Amygdala (tissue), 56 donors: ENCODE data around the gene LCE2C.
"Not testable (repeated sequence)": the region's sequence is repeated elsewhere in the genome, so short reads cannot be mapped to it uniquely, and the experiment has no call there.

Experiments used
- DNase-seq, 56 donors: peaks; one replicate each; lab custom pipeline; 2025; lab: John Stamatoyannopoulos, UW

The LCE2C gene, protein sequence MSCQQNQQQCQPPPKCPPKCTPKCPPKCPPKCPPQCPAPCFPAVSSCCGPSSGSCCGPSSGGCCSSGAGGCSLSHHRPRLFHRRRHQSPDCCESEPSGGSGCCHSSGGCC

DNA sequence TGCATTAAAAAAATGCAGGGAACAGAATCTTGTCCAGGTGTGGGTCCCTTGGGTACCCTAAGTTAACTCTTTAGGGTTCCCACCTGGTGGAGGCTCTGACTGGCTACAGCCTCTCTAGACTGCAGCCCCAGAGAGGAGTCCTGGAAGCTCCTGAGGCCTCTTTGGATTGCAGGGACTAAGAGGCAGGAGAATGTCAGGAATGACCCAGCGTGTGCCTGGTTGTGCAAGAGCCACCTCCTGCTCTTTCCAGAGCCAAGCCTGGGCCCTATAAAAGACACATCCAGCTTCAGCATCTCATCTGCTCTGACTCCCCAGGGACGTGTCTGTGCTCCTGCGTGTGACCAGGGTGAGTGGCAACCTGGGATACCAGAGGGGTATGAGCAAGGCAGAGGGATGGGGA is at the start of gene LCE2C:
LCE2C (plus strand) TSS at position 297 of the 400 bp plus-strand sequence. CDS start 737 bp downstream, outside the sequence.
- not testable (repeated sequence) for DNase-seq

DNA sequence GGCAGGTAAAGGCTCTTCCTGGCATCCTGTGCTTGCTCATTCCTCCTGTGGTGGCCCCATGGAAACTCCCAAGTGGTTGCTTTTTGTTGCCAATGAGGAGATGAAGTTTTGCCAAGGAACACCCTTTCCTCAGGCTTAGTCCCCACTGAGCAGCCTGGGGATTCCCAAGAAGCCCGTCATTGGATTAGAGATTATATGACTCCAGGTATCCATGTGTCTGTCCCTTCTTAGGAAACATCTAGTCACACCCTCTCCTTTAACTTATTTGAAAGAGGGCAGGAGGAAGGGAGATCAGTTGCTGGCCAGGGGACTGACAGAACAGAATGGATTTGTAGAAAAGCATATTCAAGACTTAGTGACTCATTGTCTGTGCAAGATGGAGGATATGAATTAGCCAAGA is 48.3 kb upstream of the LCE2C start:
- DNase-seq, result no peak

DNA sequence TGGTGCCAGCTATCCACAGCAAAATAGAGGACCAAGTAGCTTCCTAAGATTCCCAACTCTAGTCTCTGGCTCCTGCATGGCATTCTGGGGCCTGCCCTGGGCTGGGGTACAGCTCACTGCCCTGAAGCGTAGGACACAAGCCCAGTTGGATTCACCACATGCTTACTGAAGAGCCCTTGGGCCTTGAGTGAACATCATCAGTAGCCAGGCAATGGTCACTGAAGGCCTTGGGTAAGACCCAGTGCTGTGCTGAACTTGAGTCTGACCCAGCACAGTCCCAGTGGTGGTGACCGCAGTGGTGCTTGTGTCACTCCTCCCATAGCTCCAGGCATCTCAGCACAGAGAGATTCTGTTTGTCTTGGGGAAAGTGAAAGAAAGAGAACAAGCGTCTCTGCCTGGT is 44.5 kb upstream of the LCE2C start:
- no peak for DNase-seq

DNA sequence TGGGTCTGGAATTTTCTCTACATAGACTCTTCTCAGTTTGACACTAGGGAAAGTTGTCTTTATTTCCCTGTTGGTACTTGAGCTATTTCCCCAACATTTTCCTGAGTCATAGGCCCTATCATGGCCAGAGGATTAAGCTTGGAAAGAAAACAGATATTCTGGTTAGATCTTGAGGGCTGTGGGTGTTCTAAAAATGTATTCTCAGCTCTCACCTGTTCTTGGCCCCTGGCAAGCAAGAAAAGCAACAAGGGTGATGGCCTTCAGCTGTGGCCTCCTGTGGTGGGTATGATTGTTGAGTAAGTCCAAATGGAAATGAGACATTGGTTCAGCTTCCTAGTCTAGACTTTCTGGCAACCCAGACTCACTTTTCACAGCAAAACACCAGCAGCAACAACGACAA is 34.7 kb upstream of the LCE2C start:
- DNase-seq, result no peak

DNA sequence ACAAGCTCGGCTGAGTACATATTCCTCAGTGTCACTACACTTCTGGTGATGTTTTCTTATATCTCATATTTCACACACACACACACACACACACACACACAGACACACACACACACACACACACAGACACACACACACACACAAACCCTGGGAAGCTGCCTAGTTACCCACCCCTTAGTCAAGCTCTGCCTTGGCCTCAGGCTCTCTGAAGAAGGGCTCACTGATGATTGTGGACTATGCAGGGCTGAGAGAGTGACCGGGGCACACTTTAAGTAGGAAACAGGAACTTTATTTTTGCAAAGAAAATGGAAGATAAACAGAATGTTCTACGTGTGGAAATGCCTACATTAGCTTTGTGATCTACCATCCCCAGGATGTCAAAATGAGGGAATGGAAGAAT is 31.1 kb upstream of the LCE2C start:
- DNase-seq, result no peak

DNA sequence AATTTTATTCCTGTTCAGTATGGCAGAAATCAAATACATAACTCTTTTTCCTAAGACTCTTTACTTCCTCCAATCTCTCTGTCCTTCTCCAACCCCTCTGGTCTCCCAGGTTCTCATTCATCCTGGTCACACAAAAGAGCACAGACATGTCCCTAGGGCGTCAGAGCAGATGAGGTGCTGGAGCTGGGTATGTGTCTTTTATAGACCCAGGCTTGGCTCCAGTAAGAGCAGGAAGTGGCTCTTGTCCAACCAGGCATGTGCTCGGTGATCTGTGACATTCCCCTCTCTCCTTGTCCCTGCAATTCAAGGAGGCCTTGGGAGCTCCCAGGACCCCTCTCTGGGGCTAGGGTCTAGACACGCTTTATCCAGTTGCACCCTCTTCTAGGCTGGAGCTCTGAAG is 29.9 kb upstream of the LCE2C start:
- DNase-seq, result no peak

DNA sequence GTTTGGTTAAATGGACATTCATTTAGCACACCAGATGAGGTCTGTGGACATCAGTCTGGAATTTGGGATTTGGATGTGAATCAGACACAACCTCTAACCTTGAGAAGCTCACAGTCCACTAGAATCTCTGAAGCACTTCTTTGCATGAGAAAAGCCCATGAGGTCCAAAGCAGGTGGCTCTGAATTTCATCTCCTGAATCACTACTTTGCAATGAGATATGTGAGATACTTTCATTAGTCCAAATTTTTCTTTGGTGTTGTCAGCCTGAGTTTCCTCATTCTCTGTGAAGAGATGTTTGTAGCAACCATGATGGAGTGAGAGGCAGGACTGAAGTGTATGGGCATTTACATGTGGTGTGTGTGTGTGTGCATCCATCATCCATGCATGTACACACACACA is 28.4 kb upstream of the LCE2C start:
- no peak for DNase-seq

DNA sequence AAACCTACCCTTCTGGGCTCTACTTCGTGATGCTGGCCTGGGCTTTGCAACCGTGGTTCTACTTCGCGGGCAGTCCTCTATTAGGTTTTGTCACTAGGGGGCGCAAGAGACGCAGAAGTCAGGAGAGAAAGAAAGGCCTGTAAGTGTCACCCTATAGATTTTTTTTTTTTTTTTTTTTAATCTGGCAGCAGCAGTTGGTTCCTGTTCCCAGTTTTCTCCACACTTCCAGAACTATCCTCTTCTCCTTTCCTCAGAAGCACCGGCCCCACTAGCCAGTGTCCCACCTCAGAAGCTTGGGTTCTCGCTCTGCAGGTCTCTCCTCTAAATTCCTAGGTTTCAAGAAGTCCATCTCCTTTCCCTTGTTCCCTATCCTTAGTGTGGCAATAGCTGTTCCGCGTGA is 21.0 kb upstream of the LCE2C start:
- DNase-seq, result peak in 29 of 56 donors; percentile 0 to 71 (median 6)

DNA sequence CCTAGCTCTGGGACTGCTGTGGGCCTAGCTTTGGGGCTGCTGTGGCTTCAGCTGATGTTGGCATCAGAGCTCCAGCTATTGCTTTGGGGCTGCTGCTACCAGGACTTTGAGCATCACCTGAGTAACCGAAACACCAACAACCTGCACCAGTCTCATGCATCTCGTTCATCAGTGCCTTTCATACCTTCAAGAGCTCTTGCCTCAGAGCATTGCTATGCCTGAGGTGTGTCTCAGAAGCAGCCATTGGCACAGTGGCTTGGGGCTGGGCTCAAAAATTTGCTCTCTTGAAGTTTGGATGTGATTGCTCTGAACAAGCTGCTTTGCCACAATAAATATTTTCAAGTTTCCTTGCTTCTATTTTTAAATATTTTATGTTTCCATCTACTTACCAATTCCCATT is 18.6 kb upstream of the LCE2C start:
- no peak for DNase-seq

DNA sequence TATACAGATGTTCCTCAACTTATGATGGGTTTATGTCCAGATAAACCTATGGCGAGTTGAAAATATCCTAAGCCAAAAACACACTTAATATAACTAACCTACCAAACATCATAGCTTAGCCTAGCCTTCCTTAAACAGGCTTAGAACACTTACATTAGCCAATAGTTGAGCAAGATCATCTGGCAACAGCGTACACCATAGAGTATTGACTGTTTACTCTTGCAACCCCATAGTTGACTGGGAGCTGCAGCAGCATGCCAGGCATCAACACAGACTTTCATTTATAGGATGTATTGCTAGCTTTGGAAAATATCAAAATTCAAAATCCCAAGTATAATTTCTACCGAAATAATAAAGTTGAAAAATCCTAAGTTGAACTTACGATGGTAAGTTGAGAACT is 17.4 kb upstream of the LCE2C start:
- DNase-seq, result no peak

DNA sequence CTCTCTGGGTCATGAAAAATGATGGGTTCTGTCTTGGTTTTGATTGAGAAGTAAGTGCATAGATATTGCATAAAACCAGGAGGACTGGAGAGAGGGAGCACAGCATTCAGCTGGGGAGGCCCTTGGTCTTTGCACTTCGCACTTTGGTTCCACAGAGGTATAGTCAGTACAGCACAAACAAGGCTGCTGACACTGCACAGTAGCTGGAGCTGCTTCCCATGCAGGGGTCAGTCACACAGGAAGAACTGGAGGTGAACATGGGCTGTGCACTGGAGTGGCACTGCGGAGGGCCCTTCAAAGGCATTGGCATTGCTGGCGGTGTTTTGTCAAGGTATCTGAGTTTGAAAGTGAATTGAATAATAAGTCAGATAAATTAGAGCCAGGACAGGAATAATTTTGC is 16.4 kb upstream of the LCE2C start:
- DNase-seq, result no peak

DNA sequence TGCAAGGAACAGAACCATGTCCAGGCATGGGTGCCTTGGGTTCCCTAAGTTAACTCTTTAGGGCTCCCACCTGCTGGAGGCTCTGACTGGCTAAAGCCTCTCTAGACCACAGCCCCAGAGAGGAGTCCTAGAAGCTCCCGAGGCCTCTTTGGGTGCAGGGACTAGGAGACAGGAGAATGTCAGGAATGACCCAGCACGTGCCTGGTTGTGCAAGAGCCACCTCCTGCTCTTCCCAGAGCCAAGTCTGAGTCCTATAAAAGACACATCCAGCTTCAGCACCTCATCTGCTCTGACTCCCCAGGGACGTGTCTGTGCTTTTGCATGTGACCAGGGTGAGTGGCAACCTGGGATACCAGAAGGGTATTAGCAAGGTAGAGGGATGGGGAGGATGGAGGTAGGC is 12.0 kb upstream of the LCE2C start, which contains the start of gene LCE2D:
LCE2D (plus strand) TSS at position 283 of the 400 bp plus-strand sequence. CDS start 726 bp downstream, outside the sequence.
- no peak for DNase-seq

DNA sequence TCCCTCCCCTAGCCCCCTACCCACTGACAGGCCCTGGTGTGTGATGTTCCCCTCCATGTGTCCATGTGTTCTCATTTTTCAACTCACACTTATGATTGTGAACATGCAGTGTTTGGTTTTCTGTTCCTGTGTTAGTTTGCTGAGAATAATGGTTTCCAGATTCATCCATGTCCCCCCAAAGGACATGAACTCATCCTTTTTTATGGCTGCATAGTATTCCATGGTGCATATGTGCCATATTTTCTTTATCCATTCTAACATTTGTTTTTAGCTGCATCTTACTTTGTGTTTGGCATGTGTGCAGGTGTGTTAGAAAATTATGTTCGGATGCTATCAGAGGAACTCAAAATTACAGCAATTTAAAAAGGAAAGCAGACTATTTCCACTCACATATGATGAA is 8.9 kb upstream of the LCE2C start:
- not testable (repeated sequence) for DNase-seq

DNA sequence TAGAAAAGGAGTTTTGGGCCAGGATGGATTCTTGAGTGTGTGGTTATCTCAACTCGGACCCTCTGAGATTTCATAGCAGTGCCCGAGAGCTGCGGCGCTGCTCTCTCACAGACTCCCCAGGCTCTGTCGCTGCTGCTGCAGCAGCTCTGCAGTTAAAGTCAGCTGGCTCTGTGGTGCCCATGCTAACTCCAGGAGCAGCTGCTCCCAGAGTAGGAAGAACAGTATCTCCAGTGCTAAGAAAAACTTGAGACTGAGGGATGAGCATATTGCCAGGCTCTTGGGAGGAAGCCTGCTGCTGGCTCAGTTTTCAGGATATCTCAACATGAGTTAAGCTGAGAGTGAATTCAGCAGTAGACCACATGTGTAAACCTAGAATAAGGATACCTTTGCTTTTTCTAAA is 7.4 kb upstream of the LCE2C start:
- no peak for DNase-seq

DNA sequence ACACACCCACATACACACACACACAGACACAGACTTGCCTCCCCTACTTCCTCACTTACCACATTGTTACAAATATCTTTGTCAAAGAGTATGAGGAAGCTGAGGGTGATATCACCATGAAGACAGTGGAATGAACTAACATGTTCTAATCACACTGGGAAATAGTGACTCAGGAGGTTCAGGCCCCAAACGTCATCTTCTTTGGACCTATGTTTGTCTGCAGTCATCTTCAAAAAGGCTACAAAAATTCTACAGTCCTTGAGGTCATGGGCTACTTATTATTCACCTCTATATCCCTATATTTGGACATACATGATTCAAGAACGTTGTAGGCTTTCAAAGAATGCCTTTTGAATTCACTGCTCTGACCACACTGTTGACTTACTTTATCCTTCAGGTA is 2.1 kb upstream of the LCE2C start:
- no peak for DNase-seq

DNA sequence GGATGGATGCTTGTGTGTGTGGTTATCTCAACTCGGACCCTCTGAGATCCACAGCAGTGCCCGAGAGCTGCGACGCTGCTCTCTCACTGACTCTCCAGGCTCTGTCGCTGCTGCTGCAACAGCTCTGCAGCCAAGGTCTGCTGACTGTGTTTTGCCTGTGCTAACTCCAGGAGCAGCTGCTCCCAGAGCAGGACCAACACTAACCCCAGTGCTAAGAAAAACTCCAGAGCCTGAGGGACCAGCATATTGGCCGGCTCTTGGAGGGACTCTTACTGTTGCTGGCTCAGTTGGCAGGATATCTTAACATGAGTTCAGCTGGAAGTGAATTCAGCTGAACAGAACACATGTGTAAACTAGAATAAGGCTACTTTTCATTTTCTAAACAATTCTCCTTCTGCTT is 4.4 kb downstream of the LCE2C start:
- DNase-seq, result no peak

DNA sequence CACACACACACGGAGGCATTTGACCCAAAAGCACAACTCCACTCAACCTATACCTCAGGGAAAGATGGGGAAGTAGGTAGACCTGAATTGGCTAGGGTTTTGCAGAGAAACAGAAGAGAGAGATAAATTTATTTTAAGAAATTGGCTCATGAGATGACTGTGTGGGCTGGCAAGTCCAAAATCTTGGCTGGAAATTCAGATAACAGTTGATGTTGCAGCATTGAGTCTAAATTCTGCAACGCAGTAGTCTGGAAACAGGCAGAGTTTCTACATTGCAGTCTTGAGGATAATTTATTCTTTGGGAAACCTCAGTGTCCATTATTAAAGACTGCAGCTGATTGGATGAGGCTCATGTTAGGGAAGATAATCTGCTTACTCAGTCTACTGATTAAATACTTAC is 6.5 kb downstream of the LCE2C start:
- DNase-seq, result peak in 4 of 56 donors; percentile 1 to 17 (median 8)

DNA sequence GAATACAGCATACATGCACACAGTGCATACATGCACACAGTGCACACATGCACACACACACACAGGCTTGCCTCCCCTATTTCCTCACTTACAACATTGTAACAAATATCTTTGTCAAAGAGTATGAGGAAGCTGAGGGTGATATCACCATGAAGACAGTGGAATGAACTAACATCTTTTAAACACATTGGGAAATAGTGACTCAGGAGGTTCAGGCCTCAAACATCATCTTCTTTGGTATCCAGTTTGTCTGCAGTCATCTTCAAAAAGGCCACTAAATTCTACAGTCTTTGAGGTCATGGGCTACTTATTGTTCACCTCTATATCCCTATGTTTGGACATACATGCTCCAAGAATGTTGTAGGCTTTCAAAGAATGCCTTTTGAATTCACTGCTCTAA is 8.8 kb downstream of the LCE2C start:
- no peak for DNase-seq

DNA sequence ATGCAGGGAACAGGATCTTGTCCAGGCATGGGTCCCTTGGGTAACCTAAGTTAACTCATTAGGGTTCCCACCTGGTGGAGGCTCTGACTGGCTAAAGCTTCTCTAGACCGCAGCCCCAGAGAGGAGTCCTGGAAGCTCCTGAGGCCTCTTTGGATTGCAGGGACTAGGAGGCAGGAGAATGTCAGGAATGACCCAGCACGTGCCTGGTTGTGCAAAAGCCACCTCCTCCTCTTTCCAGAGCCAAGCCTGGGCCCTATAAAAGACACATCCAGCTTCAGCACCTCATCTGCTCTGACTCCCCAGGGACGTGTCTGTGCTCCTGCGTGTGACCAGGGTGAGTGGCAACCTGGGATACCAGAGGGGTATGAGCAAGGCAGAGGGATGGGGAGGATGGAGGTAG is 10.7 kb downstream of the LCE2C start, which contains the start of gene LCE2B:
LCE2B (plus strand) TSS at position 301 of the 400 bp plus-strand sequence. CDS start 721 bp downstream, outside the sequence.
- DNase-seq, result not testable (repeated sequence)

DNA sequence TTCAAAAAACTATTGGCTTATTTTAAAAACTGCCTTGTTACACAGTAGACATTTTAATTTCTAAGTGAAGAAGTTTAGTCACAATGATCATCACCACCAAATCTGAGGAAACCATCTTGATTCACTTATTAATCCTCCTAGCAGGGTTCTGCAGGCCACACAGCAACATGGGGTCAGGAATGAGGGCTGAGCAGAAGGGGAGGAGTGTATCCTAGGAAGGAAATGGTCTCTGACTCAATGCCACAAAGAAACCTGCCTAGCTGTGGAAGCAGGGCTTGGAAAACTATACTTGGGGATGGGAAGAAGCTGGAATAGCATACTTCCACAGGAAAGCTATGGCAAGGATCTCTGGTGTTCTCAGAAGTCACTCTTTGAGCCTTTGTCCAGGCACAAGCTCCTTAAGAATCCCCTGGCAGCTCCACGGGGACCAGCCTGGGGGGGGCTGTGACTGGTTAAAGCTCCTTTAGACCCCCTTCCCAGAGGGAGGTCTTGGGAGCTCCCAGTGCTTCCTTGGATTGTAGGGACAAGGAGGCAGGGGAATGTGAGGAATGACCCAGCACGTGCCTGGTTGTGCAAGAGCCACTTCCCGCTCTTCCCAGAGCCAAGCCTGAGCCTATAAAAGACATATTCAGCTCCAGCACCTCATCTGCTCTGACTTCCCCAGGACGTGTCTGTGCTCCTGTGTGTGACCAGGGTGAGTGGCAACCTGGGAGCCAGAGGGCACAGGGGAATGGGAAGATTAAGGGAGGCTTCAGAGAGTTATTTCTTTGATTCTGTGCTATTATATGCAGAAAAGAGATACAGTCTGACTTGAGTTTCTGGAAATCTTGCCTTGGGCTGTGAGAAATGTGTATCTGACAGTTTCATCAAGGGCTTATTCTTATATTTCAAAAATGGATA is 22.9 kb downstream of the LCE2C start, which contains the start of gene LCE2A:
LCE2A (plus strand) TSS at position 645 of the 900 bp plus-strand sequence. CDS start 557 bp downstream, outside the sequence.
- no peak for DNase-seq

DNA sequence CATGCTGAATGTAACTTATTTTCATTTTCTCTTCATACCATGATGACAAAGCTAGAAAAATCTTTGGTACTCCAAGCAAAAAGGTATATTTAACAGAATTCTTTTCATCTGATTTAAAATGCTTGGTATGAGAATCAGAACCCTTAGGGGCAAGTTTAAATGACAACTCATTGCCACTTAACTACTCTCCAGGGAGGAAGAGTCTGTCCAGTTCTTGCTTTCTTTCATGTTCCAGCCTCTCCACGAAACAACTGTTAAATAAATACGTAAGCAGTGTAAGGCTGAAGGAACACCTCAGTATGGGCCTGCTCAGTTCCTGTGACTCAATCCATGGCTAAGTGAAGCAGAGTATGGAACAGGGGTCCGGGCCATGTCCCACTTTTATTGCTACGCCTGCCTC is 24.7 kb downstream of the LCE2C start:
- DNase-seq, result no peak

DNA sequence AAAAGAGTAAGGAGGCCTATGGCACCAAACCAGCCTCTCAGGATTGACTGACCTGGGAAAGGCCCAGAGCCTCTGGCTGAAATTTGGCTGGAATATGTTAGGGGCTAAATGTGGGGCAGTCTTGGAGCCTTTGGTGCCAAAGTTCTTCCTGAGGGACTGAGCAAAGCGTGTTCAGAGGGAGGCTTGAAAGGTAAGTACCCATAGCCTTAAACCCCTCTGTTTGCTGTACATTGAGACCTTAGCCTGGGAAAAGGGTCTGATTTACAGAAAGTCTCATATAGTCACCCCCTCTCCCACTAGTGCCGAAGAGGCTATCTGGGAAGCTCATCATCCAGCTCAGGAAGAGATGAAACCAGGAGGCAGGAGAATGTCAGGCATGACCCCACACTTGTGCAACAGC is 32.8 kb downstream of the LCE2C start, which contains the start of gene LCE4A:
LCE4A (plus strand) TSS at position 301 of the 400 bp plus-strand sequence. CDS start 916 bp downstream, outside the sequence.
- no peak for DNase-seq
